Epithelial cell of proximal tubule (primary cell): ENCODE measurements around the gene CACNA2D4. TPM values are rescaled to one million over a fixed set of nuclear protein-coding genes. Genes with fewer than 3 reads are reported as not detected.

ENCODE experiments used
- DNase-seq: peaks from one replicate; pipeline ENCODE4 v3.0.0-alpha.2; 2011; ENCODE audit warnings: low read depth
- H3K4me3 ChIP-seq: 2 replicates; pipeline ENCODE4 v1.5.1; 2011; ENCODE audit warnings: low read depth, mild to moderate bottlenecking, low read length
- total RNA-seq: library from RNA; depleted of rRNA; stranded (reverse); fragments of >200 nt; gene quantifications from 2 replicates; pipeline ENCODE4 v1.2.3, GENCODE V29; 2015
- TF ChIP-seq, protein P1 (sequence below): conservative IDR thresholded peaks from 2 replicates; pipeline ENCODE4 v1.5.1; 2012; ENCODE audit warnings: low read depth, mild to moderate bottlenecking, low read length

Gene CACNA2D4, protein sequence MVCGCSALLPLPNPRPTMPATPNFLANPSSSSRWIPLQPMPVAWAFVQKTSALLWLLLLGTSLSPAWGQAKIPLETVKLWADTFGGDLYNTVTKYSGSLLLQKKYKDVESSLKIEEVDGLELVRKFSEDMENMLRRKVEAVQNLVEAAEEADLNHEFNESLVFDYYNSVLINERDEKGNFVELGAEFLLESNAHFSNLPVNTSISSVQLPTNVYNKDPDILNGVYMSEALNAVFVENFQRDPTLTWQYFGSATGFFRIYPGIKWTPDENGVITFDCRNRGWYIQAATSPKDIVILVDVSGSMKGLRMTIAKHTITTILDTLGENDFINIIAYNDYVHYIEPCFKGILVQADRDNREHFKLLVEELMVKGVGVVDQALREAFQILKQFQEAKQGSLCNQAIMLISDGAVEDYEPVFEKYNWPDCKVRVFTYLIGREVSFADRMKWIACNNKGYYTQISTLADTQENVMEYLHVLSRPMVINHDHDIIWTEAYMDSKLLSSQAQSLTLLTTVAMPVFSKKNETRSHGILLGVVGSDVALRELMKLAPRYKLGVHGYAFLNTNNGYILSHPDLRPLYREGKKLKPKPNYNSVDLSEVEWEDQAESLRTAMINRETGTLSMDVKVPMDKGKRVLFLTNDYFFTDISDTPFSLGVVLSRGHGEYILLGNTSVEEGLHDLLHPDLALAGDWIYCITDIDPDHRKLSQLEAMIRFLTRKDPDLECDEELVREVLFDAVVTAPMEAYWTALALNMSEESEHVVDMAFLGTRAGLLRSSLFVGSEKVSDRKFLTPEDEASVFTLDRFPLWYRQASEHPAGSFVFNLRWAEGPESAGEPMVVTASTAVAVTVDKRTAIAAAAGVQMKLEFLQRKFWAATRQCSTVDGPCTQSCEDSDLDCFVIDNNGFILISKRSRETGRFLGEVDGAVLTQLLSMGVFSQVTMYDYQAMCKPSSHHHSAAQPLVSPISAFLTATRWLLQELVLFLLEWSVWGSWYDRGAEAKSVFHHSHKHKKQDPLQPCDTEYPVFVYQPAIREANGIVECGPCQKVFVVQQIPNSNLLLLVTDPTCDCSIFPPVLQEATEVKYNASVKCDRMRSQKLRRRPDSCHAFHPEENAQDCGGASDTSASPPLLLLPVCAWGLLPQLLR
- total RNA-seq: 0.14 and 1.6 TPM in 2 replicates

DNA sequence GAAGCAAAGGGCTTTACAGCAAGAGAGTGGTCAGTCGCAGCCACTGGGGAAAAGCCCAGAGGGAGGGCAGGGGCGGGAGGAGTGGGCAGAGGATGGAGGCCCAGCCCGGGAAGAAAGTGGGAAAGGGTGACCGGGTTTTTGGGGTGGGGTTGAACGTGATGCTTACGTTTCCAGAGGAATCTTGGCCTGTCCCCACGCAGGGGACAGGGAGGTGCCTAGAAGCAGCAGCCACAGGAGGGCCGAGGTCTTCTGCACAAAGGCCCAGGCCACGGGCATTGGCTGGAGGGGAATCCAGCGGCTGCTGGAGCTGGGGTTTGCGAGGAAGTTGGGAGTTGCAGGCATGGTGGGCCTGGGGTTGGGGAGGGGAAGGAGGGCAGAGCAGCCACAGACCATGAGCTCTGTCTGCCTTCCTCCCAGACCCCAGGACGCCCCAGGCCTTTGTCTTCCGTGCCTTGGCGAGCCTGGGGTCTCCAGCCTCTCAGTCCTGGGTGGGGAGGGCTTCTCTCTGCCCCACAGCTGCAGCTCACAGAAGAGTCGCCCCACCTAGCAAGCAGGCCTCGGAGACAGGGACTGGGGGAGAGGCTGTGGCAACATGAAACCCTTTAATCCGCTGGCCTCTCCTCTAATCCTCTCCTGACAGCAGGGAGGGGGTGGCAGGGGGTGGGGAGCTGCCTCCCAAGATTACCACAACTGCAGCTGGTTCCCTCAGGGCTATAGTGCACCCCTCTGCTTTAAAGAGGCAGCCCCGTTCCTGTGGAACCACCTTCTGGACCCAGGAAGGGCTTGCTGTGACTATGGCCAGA is at the start of gene CACNA2D4:
CACNA2D4 (minus strand) TSS at position 572 of the 803 bp plus-strand sequence; CDS start at position 393, 179 bp downstream.
- DNase-seq: no peak
- TF ChIP-seq, protein P1, sequence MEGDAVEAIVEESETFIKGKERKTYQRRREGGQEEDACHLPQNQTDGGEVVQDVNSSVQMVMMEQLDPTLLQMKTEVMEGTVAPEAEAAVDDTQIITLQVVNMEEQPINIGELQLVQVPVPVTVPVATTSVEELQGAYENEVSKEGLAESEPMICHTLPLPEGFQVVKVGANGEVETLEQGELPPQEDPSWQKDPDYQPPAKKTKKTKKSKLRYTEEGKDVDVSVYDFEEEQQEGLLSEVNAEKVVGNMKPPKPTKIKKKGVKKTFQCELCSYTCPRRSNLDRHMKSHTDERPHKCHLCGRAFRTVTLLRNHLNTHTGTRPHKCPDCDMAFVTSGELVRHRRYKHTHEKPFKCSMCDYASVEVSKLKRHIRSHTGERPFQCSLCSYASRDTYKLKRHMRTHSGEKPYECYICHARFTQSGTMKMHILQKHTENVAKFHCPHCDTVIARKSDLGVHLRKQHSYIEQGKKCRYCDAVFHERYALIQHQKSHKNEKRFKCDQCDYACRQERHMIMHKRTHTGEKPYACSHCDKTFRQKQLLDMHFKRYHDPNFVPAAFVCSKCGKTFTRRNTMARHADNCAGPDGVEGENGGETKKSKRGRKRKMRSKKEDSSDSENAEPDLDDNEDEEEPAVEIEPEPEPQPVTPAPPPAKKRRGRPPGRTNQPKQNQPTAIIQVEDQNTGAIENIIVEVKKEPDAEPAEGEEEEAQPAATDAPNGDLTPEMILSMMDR: no peak
- no peak within 1 kb of the TSS for H3K4me3 ChIP-seq

DNA sequence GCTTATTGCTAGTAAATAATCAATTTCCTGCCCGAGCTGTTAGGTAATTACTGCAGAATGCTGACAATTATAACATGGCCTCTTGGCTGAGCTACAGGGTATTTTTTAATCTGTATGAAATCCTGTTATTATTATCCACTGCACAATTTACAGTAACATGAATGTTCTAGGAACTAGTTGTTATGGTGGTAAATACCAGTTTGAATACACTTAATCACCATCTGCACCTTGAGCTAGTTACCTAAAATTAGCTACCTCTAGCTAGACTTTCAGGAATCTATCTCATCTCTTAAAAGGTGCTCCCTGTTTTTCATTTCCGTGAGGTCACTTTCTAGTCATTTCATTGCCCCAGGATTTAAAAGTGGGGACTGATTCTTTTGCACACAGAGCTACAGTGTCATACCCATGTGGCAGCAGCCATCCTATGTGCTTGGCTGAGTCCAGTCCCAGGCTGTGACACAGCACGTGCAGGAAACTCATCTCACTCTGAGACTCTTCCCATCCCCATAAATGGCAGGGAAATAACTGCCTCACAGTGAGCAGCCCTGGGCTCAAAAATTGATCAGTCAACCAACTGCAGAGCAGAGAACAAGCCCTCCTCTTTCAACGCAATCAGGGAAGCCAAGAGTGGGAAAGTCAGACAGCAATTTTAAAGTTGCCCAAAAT is 48.2 kb upstream of the CACNA2D4 start:
- DNase-seq: no peak
- TF ChIP-seq, protein P1: no peak
- no peak overlapping the region for H3K4me3 ChIP-seq

DNA sequence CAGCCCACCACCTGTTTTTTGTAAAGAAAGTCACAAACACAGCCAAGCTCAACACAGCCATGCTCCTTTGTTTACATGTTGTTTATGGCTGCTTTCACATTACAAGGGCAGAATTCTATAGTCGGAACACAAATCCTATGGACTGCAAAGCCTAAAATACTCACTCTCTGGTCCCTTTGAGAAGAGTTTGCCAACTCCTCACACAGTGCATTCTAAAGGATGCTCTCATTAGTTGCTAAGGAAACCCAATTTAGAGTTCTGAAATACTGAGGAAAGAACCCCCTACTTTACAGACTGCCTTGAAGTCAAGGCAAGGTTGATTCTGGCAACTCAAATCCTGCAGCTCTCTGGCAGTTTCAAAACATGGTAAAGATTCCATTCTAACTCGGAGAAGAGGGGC is 47.5 kb upstream of the CACNA2D4 start:
- no peak overlapping the region for H3K4me3 ChIP-seq
- TF ChIP-seq, protein P1: no peak
- DNase-seq: no peak

DNA sequence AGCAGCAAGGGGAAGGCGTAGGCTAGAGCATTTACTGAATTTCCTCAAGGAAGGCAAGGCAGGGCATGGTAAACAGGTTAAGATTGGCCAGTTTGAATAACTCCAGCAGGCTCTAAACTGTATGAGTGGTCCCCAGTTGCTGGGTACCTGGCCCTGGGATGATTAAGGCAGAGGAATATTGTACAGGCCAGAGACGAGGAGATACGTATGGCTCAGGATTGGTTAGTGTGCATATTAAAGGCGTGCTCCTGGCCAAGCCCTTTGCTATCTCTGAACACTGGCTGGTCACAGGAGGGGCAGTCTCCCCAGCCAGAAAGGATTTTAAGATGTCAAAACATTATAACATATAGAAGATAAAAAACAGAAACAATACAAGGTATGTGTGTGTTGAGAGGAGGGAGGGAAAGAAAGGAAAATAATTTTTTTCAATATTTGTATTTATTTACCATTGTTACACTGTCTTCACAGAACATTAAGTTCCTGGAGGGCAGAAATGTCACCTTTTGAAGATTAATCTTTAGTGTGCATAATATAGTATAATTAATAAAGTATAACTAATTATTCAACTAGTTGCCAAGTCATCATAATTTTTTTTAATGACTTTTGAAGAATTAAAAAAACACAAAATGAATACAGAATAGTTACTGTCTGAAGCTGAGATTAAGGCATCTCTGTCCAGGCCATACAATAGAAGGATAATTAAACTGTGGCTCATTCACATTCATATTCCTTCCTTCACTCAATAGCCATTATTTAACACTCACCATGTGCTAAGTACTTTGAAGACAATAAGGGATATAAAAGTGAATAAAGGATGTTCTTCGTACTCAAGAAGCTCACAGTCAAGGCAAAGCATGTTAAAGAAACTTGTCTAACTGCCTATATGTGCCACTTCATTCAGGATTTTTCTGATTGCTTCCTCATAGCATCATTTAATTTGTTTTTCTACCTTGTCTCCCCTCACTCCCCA is 43.9 kb upstream of the CACNA2D4 start:
- no peak for DNase-seq
- TF ChIP-seq, protein P1: no peak
- no peak overlapping the region for H3K4me3 ChIP-seq

DNA sequence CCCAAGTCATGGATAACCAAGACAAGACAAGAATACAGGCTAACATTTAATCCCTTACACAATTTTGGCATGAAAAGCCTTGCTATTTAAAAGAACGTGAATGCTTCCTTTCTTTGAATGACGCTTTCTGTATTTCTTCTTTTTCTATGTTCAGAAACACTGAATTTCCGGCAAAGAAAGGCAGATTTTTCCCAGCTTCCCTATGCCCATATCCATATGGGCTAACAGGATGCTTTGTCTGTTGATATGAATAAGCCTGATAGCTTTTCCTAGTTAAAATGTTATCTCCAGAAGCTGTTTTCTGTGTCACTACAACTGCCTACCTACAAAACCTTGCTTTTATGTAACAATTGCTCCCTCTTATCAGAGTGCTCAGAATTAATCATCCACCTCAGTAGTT is 38.3 kb upstream of the CACNA2D4 start:
- no peak for DNase-seq
- TF ChIP-seq, protein P1: no peak
- no peak overlapping the region for H3K4me3 ChIP-seq
